K562 (cell line): ENCODE measurements around the gene OBSCN.

Source experiments
- CHD4 ChIP-seq: fragments of 200-600 bp; sonication (generic); IDR thresholded peaks from 3 replicates; pipeline ENCODE4 v1.6.1; 2012; ENCODE audit warnings: low read depth, mild to moderate bottlenecking, mixed read lengths, low read length, inconsistent platforms; ENCODE audit not compliant: insufficient read depth, insufficient replicate concordance, poor library complexity, severe bottlenecking
- CTCF ChIP-seq, 3 experiments: IDR thresholded peaks in 2 of 3; conservative IDR thresholded peaks in 1 of 3; 2 replicates each; pipeline ENCODE4 v1.5.1; 2011 to 2012; ENCODE audit warnings: low read length in 3 of 3, mild to moderate bottlenecking in 3 of 3, control low read depth in 2 of 3, improper control_type of control experiment in 1 of 3, inconsistent platforms in 1 of 3, low read depth in 1 of 3, mixed read lengths in 1 of 3, moderate library complexity in 1 of 3; ENCODE audit not compliant: insufficient read depth in 2 of 3
- EGR1 ChIP-seq: fragments of 450-650 bp; conservative IDR thresholded peaks from 2 replicates; pipeline ENCODE4 v1.6.1; 2017; ENCODE audit warnings: mild to moderate bottlenecking
- GABPB1 ChIP-seq: sonication (generic); formaldehyde crosslinking; IDR thresholded peaks from 2 replicates; pipeline ENCODE4 v1.8.0; 2022; ENCODE audit warnings: mild to moderate bottlenecking, missing genetic modification reagents
- KLF6 ChIP-seq: fragments of 250-450 bp; sonication (Bioruptor Pico); IDR thresholded peaks from 2 replicates; pipeline ENCODE4 v1.4.0; 2020; ENCODE audit warnings: mild to moderate bottlenecking, moderate library complexity, borderline replicate concordance
- LARP7 ChIP-seq: fragments of 450-650 bp; IDR thresholded peaks from 2 replicates; pipeline ENCODE4 v1.6.1; 2016
- SMARCA4 ChIP-seq: fragments of 450-650 bp; IDR thresholded peaks from 2 replicates; pipeline ENCODE4 v1.6.1; 2016
- SPI1 ChIP-seq: IDR thresholded peaks from 2 replicates; pipeline ENCODE4 v1.6.1; 2011; ENCODE audit warnings: low read depth, low read length, control low read depth, borderline replicate concordance

- TF ChIP-seq GABPB1 (CRISPR knock-in tag) (no peak), KLF6 (no peak), CHD4 (no peak), CTCF (IDR thresholded peaks at IDR 0.05 in 2 of 3, conservative IDR thresholded peaks at IDR 0.05 in 1 of 3; ENCODE audit: insufficient read depth in 2 of 3, low read depth in 1 of 3, low read length in 3 of 3) (no peak), SPI1 (no peak), LARP7 (no peak), SMARCA4 (no peak), EGR1 (no peak)
Measured at GRCh38 chr1:228214921-228215662, 7.2 kb downstream of the OBSCN start.
